OCI-LY3 (cell line): ENCODE measurements around the gene PPP2R5E.

Experiments
- EZH2phosphoT487 ChIP-seq: fragments of 200-600 bp; shearing (Covaris generic); IDR thresholded peaks from 2 replicates; pipeline ENCODE4 v1.6.1; 2018; ENCODE audit warnings: antibody characterized with exemption, mixed run types, low read depth
- TF ChIP-seq, protein P1 (sequence below): fragments of 200-600, 300-600 bp; sonication (generic); IDR thresholded peaks from 2 replicates; pipeline ENCODE4 v1.5.1; 2014; ENCODE audit warnings: antibody characterized with exemption, low read length, low read depth

DNA sequence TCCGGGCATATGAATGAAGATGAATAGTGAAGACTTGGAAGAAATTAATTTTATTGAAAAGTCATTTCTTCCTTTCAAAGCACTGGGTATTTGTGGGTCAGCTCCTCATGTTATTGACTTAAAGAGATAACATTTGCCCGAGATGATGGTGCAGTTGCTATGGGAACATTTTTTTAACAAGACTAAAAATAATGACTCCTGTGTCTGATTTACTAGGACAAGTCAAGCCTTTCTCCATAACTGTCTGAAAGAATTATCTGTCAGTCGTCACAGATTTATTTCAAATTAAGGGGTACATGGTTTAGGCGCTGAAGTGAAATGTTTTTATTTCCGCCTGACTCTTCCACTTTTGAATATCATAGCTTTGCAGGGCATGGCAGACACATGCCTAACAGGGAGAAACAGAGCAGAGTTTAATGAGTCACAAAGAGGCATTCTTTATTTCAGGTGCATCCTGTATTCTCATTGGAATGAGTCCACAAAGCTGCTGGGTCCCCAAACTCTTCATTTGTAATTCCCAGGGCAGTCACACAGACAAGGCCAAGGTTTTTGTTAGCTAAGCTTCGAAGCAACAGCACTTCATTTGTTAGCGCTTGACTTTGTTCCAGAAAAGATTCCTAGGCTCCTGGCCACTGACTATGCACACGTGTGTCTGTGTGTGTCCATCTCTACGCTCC lies 220.1 kb downstream of the PPP2R5E start:
- TF ChIP-seq, protein P1, sequence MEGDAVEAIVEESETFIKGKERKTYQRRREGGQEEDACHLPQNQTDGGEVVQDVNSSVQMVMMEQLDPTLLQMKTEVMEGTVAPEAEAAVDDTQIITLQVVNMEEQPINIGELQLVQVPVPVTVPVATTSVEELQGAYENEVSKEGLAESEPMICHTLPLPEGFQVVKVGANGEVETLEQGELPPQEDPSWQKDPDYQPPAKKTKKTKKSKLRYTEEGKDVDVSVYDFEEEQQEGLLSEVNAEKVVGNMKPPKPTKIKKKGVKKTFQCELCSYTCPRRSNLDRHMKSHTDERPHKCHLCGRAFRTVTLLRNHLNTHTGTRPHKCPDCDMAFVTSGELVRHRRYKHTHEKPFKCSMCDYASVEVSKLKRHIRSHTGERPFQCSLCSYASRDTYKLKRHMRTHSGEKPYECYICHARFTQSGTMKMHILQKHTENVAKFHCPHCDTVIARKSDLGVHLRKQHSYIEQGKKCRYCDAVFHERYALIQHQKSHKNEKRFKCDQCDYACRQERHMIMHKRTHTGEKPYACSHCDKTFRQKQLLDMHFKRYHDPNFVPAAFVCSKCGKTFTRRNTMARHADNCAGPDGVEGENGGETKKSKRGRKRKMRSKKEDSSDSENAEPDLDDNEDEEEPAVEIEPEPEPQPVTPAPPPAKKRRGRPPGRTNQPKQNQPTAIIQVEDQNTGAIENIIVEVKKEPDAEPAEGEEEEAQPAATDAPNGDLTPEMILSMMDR = no peak
- no peak for TF ChIP-seq EZH2phosphoT487
